HG02678 (cell line): ENCODE data around the gene DDIAS.
"Not testable (repeated sequence)": the region's sequence is repeated elsewhere in the genome, so short reads cannot be mapped to it uniquely, and the experiment has no call there.

Experiments used
- ATAC-seq: cut with Tn5 transposase; IDR thresholded peaks from one replicate; pipeline ENCODE4 v1.9.1; 2021; ENCODE audit warnings: mild to moderate bottlenecking, moderate library complexity; ENCODE audit not compliant: unreplicated experiment

The DDIAS gene

DNA sequence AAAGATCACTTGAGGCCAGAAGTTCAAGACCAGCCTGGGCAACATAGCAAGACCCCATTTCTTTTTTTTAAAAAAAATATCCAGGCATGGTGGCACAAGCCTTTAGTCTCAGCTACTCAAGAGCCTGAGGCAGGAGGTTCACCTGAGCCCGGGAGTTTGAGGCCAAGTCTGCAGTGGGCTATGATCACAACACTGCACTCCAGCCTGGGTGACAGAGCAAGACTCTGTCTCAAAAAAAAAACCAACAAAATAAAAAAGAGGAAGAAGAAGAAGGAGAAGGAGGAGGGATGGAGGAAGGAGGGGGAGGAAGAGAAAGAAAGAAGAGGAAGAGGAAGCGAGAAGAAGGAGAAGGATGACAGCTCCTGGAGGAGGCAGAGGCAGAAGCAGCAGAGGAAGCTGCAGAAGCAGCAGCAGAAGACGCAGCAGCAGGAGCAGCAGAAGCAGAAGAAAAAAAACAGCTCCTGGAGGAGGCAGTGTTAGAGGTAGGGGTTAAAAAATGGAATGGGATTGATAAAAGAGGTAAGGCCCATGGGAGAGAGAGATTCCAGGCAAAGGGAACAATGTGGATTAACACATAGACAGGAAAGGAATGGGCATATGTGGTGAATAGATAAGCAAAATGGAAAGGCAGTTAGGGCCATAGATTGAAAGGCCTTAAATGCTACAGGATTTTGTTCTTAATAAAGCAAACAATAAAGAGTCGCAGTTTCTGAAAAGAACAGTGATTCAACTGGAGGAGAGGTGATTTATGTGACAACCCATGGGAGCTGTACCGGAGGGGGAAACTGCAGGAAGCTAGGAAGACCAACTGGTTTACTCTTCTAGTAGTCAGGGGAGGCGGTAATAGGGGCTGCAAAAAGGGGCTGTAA, 12.2 kb upstream of the DDIAS start:
- no peak for ATAC-seq

DNA sequence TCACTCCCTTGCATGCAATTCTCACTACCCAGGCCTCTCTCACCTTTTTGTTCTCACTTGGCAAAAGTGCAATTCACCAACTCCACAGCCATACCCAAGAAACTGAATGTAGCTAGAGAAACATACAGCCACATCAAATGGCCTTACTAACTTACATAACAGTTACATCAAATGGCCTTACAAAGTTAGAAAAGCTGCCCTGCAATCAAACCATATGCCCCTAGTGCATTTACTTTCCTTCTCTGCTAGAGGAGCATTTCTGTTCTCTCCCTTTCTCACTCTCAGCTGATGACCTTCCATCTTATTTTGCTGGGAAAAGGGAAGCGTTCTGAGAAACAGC, 11.6 kb upstream of the DDIAS start:
- ATAC-seq: no peak

DNA sequence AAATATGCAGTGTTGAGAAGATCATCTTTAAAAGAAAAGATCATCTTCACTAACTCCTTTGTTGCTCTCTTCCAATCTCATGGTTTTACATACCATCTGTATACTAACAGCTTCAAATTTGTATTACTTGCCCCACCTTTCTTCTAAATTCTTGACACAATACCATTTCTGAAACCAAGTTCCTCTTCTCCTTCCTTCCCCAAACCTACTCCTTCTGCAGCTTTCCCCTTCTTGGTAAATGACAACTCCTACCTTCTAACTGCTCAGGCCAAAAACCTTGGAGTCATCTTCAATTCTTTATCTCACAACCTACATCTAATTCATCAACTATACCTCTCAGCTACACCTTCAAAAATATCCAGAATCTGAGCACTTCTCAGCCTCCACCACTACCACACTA, 10.6 kb upstream of the DDIAS start:
- ATAC-seq: no peak

DNA sequence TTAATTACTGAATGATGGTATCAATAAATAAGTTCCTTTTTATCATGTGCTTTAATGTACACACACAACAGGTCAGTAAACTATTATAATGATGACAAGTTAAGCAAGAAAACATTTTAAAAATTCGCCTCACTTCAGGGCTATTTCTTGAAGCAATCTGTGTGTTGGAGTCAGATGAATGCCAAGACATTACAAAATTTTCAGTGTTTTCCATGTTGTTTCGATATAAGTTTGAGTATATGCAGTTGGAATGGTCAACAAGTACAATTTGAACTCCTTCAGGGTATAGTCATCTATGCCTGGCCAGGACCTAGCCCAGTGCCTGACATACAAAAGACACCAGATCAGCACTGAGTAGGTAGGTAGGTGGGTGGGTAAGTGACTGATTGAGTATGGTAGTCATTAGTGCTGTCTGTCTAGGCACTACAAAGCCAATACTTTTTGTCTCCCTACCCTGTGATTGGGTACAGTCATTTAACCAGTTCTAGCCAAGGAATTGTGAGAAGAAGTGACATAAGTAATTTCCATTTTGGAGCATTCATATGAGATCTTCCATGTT, 8.8 kb upstream of the DDIAS start:
- no peak for ATAC-seq

DNA sequence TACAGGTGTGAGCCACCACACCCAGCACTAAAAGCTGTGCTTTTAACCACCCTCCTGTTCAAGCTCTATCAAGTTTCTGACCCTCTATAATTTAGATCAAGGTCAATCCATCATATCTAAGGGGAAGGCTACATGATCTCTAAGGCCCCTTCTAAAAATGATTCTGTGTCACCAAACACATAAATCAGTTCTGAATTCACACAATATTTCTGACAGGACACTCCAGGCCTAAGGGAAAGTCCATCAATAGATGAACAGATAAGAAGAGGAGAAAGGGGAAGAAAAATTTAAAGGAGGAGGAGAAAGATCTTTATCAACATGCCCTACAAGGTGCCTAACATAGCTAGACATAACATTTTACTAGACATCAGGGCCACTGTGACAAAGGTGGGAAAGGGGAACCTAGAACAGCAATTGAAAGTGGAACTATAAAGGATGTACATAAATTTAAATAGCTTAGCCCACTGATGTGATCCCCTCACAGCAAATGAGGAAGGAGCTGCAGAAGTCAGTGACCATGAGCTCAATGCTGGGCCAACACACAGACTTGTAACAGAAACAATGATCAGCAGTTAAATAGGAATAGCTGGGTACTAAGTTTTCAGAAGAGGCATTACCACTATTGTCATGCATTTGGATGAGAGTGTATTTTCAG, 6.0 kb upstream of the DDIAS start:
- ATAC-seq: peak; percentile 25

DNA sequence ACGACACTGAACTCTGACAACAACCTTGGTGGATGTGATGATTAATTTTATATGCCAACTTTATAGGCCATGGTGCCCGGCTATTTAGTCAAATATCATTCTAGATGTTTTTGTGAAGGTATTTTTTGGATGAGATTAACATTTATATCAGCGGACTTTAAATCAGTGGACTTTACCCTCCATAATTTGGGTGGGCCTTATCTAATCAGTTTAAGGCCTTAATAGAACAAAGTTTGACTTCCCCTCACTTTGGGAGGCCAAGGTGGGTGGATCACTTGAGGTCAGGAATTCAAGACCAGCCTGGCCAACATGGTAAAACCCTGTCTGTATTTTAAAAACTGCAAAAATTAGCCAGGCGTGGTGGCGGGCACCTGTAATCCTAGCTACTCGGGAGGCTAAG, 5.4 kb upstream of the DDIAS start:
- ATAC-seq: no peak

DNA sequence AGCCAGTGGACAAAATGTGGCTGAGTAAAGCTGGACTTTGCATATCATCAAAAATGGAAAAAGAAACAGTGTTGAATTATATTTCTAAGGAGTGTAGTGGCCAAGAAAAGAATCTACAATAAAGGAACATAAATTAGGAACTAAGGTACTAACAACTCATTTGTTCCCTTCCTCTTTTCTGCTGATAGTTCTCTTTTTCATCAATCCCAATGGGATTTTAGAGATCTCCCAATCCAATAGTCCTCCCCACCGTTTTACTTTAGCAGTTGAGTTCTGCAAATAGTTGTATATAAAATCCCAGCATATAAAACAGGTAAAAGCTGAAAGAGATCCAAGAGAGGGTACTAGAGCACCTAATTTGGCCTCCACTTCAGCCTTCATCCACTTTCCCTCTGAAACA, 3.3 kb upstream of the DDIAS start:
- no peak for ATAC-seq

DNA sequence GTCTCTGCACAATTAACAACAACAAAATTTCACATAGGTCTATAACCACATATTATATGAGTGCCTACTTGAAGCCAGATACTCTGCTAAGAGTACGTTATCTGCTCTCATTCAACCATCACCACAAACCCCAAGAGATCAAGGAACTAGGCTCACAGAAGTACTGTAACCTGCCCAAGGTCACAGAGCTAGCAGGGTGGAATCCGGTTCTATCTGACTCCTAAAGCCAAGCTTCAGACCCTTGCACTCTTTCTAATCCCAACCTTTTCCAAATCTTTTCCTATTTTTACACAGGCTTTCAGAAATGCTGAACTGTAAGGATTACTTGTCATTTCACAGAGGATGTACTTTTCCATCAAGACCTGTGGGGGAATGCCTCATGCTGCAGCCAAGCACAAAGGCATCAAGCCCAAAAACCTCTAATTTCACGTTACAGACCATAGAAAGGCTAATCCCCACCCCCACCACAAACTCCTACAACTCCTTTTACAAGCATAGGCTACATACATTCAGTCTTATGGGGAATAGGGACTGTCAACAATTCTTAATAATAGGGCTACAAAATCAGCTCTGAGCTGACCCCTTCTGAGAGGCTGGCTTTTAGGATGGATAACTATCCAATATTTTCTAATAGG, 2.2 kb upstream of the DDIAS start:
- ATAC-seq: no peak

DNA sequence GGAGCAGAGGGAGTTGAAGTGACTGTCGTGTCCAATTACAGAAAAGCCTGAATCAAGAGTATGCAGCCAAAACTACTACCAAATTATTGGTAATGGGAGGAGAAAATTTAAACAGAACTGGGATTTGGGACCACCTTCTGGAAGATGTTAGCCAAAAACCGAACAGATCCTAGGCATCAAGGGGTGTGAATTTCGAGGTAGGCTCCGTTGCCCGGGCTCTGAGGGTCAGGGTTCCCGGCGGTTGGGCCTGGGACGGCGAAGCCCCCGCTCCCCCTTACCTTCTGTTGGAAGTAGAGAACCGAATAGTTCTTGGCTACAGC, 1.6 kb upstream of the DDIAS start:
- no peak for ATAC-seq

DNA sequence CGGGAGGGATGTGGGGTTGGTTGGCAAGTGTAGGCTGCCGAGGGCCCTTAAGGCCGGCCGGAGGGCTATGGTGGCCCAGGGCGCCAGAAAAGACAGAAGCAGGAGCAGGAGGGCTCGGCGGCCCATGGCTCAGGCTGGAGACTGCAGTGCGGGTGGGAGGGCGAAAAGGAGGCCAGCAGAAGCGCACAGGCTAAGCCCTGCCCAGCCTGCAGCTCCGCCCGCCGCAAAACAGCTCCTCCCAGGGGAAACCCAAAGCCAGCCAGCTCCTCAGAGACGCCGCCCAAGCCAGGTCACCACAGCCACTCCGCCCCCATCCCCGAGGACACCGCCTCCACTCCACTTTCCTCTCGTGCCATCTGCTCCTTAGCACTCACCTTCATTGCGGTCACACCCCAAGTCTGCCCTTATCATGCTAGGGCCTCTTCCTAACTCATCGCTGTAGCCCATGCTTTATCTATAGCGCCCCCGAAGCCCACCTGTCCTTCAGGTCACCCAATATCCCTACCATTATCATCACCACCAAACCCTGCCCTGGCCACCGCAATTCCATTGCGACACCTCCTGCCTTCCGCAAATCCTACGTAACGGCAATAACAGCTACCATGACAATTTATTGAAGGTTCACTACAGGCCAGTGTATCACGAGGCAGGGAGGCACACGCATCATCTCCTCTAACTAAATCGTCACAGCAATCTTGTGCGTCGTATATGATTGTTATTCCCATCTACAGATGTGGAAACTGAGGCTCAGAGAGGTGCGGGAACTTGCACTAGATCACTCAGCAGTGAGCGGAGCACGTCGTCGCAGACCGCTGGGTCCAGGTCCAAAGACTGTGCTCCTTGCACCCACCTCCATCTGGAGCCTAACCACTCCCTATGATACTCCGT, 1.0 kb upstream of the DDIAS start, which contains the start of gene PRCP:
Gene PRCP, minus strand, starts transcription at position 154 of the 888 bp plus-strand sequence. Its CDS starts 28 bp downstream, at position 126.
- peak; percentile 77 for ATAC-seq

DNA sequence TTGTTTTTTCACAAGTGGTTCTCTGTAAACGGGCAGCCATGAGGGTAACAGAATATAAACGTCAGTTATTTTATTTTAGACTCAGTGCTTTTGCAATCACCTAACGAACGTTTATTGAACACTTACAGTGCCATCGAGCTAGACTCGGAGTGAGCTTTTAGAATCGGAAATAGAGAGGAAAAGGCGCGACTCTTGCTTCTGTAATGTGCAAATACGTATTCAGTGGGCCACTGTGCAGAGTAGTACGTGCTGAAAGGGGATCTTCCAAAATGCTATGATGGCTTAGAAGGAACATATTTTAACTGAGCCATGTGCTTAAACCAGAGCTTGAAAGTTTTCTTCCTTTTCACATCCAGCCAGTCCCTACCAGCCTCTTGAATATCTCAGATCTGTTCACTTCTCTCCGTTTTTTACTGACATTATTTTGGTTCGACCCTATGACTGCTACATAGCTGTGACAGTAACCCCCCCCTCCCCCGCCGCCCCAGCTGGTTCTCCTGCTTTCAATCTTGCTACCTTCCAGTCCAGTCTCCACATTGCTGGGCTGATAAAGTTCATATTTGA, 468 bp downstream of the DDIAS start:
- no peak for ATAC-seq

DNA sequence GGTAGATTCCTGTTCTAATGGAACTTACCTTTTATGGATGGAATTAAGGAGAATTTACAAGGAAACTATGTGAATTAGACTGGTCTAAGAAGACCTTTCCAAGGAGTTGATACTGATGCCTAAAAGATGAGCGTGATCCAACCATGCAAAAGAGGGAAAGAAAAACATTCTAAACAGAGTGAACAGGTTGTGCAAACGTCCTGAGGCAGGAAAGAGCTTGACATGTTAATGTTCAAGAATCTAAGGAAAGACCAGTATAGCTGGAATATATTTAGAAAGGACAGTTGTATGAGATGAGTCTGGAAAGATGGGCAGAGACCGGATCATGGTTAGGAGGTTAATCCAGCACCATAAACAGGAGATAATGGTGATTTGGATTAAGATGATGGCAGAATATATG, 1.3 kb downstream of the DDIAS start:
- no peak for ATAC-seq

DNA sequence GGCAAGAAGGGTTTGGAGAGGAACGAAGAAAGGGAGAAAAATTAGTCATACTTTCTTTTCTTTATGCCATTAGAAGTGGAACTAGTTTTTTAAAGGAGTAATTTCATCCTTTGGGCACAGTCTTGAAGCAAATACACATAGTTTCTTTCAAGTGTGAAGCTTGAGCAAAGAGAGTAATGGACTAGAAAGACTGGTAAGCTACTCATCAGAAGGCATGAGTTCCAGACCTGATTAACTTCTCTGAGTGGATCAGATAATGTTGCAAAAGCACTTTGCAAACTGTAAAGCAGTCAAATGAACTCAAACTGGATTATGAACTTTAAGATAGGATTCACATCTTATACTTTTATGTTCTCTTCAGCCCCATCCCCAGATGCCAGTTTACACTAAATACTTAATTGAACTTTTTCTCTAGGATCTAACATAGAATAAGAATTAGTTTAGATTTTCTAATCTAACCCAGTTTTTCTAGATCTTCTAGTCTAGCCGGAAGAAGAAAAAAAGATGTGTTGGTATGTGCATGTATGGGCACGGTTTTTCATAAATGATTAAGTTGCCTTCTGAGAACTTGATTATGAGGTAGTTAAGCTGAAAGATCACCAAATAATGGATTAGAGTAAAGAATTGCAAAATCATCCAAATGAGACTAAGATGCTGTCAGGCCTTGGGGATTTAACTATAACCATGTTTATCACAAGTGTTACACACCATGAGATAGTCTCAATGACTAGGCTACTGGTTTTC, 2.5 kb downstream of the DDIAS start:
- no peak for ATAC-seq

DNA sequence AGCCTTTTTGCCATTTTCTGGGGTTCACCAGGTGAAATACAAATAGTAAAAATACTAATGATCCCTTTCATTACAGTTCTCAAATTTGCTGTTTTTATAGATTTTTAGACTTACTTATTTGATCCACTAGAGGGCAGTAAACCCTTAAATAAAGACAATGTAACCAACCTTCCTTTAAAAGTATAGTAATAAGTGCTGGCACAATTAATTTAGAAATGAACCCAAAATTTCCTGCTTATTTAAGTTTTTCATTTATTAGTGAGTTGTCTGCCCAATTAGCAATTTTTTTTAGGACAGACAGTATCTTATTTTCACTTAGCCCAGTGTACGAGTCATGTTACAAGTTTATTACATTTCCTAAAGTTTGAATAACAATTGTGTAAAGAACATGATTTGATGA, 4.7 kb downstream of the DDIAS start:
- no peak for ATAC-seq

DNA sequence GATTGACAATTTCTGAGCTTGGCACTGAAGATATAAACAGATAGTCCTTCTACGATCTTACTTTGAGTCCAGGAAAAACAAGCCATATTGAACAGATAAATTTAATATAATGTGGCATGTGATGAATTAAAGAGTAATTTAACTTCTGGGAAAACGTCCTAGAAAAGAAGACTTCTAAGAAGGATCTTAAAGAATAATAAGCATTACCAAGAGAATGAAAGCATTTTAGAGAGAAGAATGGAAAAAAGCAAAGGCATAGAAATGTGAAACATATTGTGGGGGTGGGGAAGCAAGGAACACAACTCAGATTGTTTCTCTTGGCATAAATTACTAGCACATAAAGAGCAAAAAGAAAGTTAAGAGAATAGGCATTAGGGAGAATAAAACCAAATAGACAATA, 5.4 kb downstream of the DDIAS start:
- ATAC-seq: no peak

DNA sequence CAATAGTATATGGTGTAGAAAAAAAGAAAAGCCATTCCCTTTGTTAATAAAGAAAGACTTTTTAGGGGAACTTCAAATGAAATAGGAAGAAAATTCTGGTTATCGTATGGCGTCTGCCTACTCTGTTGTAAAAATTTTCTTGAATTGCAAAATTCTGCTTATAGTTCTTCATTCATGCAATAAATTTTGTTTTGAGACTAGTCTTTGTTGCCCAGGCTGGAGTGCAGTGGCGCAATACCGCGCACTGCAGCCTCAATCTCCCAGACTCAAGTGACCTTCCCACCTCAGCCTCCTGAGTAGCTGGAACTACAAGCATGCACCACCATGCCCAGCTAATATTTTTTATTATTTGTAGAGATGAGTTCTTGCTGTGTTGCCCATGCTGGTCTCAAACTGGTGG, 5.8 kb downstream of the DDIAS start:
- ATAC-seq: no peak

DNA sequence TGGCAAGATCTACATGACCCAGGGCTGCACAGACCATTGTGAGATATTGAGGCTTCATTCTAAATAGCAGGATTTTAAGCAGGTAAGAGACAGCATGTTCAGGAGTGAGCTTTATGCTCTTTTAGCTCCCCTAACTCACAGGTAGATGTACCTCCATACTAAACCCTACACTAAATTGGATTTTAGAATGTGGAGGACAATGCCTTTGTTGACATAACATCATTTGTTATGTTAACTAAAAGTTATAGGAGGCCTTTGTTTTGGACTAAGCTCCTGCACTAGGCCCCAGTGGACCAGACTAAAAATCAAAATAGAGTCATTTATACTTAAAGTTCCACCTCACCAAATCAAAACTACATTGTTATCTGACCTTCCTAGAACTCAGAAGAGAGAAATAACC, 6.8 kb downstream of the DDIAS start:
- ATAC-seq: no peak

DNA sequence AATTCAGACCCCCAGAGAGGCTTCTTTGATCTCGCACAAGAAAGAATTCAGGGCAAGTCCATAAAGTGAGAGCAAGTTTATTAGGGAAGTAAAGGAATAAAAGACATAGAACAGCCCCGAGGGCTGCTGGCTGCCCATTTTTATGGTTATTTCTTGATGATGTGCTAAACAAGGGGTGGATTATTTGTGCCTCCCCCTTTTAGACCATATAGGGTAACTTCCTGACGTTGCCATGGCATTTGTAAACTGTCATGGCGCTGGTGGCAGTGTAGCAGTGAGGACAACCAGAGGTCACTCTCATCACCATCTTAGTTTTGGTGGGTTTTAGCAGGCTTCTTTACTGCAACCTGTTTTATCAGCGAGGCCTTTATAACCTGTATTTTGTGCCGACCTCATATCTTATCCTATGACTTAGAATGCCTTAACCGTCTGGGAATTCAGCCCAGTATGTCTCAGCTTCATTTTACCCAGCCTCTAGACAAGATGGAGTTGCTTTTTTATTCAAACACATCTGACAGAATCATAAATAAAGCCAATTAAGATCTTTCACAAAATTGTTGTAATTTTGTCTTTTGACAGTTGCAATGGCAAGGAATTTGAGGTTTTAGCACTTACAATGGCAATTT, 7.6 kb downstream of the DDIAS start:
- ATAC-seq: no peak

DNA sequence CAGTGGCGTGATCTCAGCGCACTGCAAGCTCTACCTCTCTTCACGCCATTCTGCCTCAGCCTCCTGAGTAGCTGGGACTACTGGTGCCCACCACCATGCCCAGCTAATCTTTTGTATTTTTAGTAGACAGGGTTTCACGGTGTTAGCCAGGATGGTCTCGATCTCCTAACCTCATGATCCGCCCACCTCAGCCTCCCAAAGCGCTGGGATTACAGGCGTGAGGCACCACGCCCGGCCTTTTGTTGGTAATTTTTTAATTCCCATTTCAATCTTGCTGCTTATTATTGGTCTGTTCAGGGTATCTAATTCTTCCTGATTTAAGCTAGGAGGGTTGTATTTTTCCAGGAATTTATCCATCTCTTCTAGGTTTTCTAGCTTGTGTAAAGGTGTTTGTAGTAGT, 18.2 kb downstream of the DDIAS start:
- not testable (repeated sequence) for ATAC-seq
